HG02943 (cell line): ENCODE results near the gene ZNF217.
"Not testable (repeated sequence)": the region's sequence is repeated elsewhere in the genome, so short reads cannot be mapped to it uniquely, and the experiment has no call there.

Source experiments
- ATAC-seq: cut with Tn5 transposase; IDR thresholded peaks from one replicate; pipeline ENCODE4 v1.9.1; 2021; ENCODE audit warnings: mild to moderate bottlenecking, low read depth, moderate library complexity; ENCODE audit not compliant: unreplicated experiment

Gene ZNF217

DNA sequence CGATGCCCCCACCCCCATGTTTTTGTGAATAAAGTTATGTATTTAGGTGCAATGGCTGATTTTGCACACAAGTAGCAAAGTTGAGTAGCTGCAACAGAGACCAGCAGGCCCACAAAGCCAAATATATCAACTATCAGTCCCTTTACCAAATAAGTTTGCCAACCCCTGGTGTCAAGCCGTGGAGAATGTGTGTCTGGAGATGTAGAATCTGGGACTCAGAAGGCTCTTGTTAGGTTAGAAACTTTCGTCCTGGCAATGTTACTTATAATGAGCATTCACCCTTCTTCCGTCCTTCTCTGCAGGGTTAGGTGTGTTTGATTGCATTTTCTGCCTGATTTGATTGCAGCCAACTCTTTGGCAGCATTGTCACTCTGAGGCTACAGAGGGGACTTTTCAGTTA, 57.8 kb downstream of the ZNF217 start:
- ATAC-seq, result no peak

- no peak for ATAC-seq
Measured at GRCh38 chr20:53534037-53534436, 59.6 kb downstream of the ZNF217 start.

DNA sequence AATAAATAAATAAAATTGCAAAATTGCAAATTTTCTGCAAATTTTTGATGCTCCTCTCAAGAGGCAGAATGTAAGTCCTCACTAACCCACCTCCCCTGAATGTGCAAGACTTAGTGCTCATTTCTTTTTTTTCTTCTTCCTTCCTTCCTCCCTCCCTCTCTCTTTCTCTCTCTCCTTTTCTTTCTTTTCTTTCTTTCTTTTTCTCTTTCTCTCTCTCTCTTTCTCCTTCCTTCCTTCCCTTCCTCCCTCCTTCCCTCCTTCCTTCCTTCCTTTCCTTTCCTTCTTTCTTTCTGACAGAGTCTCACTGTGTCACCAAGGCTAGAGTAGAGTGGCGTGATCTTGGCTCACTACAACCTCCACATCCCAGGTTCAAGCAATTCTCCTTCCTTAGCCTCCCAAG, 60.1 kb downstream of the ZNF217 start:
- no peak for ATAC-seq

DNA sequence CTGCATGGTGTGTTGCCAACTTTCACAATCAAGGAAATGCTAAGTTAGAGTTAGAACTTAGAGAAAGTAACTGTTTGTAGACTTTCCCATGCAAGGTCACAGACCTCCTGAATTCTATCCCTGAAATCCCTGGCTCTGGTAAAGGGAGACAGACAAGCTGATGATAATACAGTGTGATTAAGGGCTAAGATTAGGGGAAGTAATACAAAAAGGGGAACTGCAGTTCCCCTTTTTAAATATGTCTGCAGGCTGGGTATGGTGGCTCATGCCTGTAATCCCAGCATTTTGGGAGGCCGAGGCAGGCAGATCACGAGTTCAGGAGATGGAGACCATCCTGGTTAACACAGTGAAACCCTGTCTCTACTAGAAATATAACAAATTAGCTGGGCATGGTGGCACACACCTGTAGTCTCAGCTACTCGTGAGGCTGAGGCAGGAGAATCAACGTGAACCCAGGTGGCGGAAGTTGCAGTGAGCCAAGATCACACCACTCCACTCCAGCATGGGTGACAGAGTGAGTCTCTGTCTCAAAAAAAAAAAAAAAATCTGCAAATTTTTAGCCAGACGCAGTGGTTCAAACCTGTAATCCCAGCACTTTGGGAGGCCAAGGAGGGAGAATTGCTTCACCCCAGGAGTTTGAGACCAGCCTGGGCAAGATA, 60.9 kb downstream of the ZNF217 start:
- ATAC-seq, result not testable (repeated sequence)

DNA sequence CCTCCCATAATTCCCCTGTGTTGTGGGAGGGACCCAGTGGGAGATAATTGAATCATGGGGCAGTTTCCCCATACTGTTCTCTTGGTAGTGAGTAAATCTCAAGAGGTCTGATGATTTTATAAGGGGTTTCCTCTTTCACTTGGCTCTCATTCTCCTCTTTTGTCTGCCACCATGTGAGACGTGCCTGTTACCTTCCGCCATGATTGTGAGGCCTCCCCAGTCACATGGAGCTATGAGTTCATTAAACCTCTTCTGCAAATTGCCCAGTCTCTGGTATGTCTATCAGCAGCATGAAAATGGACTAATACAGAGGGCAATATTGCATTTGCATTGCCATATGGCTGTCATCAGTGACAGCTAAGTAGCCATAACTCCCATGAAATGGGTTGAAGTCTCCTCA, 63.2 kb downstream of the ZNF217 start:
- ATAC-seq, result no peak

DNA sequence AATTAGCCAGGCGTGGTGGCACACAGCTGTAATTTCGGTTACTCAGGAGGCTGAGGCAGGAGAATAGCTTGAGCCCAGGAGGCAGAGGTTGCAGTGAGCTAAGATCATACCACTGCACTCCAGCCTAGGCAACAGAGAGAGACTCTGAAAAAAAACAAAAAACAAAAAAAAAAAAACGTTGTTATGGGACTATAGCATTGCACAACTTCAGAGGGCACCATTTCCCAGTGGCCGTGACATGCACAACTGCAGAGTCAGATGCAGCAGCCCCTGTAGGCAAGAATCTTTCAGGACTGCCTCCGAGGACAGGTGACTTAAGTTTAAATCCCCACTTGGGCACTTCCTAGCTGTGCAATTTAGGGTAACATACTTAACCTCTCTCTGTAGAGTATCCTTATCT, 64.0 kb downstream of the ZNF217 start:
- no peak for ATAC-seq

- ATAC-seq, result no peak
Measured at GRCh38 chr20:53527196-53527595, 66.4 kb downstream of the ZNF217 start.

- ATAC-seq, result no peak
Measured at GRCh38 chr20:53524589-53525312, 68.9 kb downstream of the ZNF217 start.

GRCh38 chr20:53523615-53524014, 70.0 kb downstream of the ZNF217 start:
- ATAC-seq, result not testable (repeated sequence)

- ATAC-seq, result no peak
Measured at GRCh38 chr20:53522696-53523095, 70.9 kb downstream of the ZNF217 start.

DNA sequence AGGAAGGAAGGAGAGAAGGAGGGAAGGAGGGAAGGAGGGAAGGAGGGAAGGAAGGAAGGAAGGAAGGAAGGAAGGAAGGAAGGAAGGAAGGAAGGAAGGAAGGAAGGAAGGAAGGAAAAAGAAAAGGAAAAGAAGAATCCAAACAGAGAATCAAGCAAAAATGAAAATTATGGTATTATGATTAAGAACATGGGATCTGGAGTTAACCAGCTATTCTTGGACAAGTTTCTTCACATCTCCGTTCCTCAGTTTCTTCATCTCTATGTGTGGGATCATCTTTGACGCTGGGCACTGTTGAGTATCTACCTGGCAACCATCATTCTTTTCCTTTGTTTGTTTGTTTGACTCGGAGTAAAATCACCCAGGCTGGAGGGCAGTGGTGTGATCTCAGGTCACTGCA, 71.6 kb downstream of the ZNF217 start:
- ATAC-seq, result no peak

DNA sequence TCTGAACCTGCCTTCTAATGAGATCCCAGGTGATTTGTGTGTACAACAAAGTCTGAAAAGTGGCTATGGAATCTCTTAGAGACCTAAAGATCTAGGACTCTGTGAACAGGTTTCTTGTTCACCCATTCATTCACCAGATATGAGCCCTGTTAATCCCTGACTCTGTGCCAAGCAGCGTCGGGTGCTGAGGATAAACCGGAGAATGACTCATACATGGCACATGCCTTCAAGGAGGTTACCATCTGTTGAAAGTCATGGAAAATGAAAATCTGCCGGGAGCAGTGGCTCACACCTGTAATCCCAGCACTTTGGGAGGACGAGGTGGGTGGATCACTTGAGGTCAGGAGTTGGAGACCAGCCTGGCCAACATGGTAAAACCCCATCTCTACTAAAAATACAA, 72.2 kb downstream of the ZNF217 start:
- not testable (repeated sequence) for ATAC-seq

GRCh38 chr20:53517146-53517545, 76.5 kb downstream of the ZNF217 start:
- ATAC-seq, result no peak
